Upper lobe of left lung (tissue), 4 donors: ENCODE results near the gene FABP6.

Experiments
- EP300 ChIP-seq, 4 donors: sonication (generic); formaldehyde crosslinking; IDR thresholded peaks; one replicate each; pipeline ENCODE4 v1.5.1; 2017; ENCODE audit warnings: antibody characterized with exemption in 4 of 4, control low read depth in 2 of 4
- POLR2A ChIP-seq, 4 donors: fragments of 450-650 bp; IDR thresholded peaks; one replicate each; pipeline ENCODE4 v1.5.1; 2016 to 2017; ENCODE audit warnings: antibody characterized with exemption in 4 of 4, mild to moderate bottlenecking in 2 of 4
- POLR2AphosphoS5 ChIP-seq, 2 donors: sonication (generic); formaldehyde crosslinking; IDR thresholded peaks; one replicate each; pipeline ENCODE4 v1.5.1; 2017; ENCODE audit warnings: antibody characterized with exemption in 2 of 2
- TF ChIP-seq, protein P1 (sequence below), 6 experiments: fragments of 450-650 bp in 4 of 6; fragments of 200-600 bp in 2 of 6; sonication (generic) in 2 of 6; IDR thresholded peaks; one replicate each; pipeline ENCODE4 v1.5.1; 2016 to 2019; ENCODE audit warnings: antibody characterized with exemption in 6 of 6

DNA sequence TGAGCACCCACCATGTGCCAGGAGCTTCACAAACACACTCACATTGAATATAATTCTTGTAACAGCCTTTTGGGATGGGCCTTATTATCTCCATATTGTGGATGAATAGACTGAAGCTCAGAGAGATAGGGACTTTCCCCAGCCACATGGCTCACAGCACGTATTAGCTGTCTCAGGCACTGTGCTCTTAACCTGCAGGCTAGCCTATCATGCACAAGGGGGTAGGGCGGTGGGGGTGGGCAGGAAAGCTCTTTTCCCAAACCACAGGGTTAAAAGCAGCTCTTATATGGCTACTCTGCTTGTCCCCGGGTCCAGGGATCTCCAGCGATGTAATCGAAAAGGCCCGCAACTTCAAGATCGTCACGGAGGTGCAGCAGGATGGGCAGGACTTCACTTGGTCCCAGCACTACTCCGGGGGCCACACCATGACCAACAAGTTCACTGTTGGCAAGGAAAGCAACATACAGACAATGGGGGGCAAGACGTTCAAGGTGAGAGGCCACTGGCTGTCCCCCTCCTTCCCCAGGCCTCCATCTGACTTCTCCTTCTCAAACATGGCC, 2.6 kb downstream of the FABP6 start:
- TF ChIP-seq, protein P1, sequence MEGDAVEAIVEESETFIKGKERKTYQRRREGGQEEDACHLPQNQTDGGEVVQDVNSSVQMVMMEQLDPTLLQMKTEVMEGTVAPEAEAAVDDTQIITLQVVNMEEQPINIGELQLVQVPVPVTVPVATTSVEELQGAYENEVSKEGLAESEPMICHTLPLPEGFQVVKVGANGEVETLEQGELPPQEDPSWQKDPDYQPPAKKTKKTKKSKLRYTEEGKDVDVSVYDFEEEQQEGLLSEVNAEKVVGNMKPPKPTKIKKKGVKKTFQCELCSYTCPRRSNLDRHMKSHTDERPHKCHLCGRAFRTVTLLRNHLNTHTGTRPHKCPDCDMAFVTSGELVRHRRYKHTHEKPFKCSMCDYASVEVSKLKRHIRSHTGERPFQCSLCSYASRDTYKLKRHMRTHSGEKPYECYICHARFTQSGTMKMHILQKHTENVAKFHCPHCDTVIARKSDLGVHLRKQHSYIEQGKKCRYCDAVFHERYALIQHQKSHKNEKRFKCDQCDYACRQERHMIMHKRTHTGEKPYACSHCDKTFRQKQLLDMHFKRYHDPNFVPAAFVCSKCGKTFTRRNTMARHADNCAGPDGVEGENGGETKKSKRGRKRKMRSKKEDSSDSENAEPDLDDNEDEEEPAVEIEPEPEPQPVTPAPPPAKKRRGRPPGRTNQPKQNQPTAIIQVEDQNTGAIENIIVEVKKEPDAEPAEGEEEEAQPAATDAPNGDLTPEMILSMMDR (IDR thresholded peaks at IDR 0.05) = no peak
- TF ChIP-seq POLR2A (IDR thresholded peaks at IDR 0.05) = no peak
- no peak for TF ChIP-seq EP300 (IDR thresholded peaks at IDR 0.05)
- no peak for TF ChIP-seq POLR2AphosphoS5 (IDR thresholded peaks at IDR 0.05)
